Measurements from ENCODE around the gene PUM2. TPM values are rescaled to one million over a fixed set of nuclear protein-coding genes. Genes with fewer than 3 reads are reported as not detected.

PUM2 gene
- total RNA-seq, 1 experiment from 2014 or later, result 104 TPM

GRCh38 chr2:20213651-20214565 is 136.7 kb downstream of the PUM2 start:
- H3K27me3 Mint-ChIP-seq (ENCODE audit: low read depth), result no peaks in the 10 kb centered on the region
- no peaks in the 10 kb centered on the region for H3K9me3 Mint-ChIP-seq
- peaks cover 28% of the 10 kb centered on the region for H3K4me1 Mint-ChIP-seq
- peak overlapping the region; percentile 88; the same call in 1 of the 2 replicates for H3K27ac Mint-ChIP-seq
- peak; percentile 56 for TF ChIP-seq GABPB1 (CRISPR knock-in tag; IDR thresholded peaks at IDR 0.05)
- no peak for TF ChIP-seq ZNF423 (CRISPR knock-in tag; IDR thresholded peaks at IDR 0.05)
- no peak for TF ChIP-seq ZNF263 (CRISPR knock-in tag; IDR thresholded peaks at IDR 0.05; ENCODE audit: low read depth)
- DNase-seq (ENCODE audit: low spot score) (no peak), ATAC-seq (no peak)
- ChIA-PET CTCF (interaction anchor here (0.5 to 2.1 kb wide), 10 partner anchors 10 to 389 kb away, joined by 3 to 14 read pairs (median 4); partner anchors contain the start of gene SDC1), POLR2A (no interaction called here)
- no peak overlapping the region for H3K4me3 Mint-ChIP-seq
- H3K36me3 Mint-ChIP-seq, result peaks cover 3% of the 10 kb centered on the region; the same call in 1 of the 2 replicates

- Mint-ChIP-seq H3K9me3 (no peaks in the 10 kb centered on the region), H3K36me3 (no peaks in the 10 kb centered on the region), H3K27me3 (ENCODE audit: low read depth) (no peaks in the 10 kb centered on the region), H3K27ac (no peak overlapping the region), H3K4me1 (peaks cover 28% of the 10 kb centered on the region), H3K4me3 (no peak overlapping the region)
- DNase-seq (ENCODE audit: low spot score) (no peak), ATAC-seq (no peak)
- ChIA-PET POLR2A (interaction anchor here (1.0 to 1.7 kb wide), 2 partner anchors 10 to 12 kb away, joined by 3 read pairs; partner anchors contain the start of gene SDC1), CTCF (interaction anchor here (0.8 to 2.1 kb wide), 9 partner anchors 10 to 198 kb away, joined by 3 to 14 read pairs (median 4); partner anchors contain the start of gene SDC1)
- TF ChIP-seq IRF2 (CRISPR knock-in tag; IDR thresholded peaks at IDR 0.05; ENCODE audit: borderline replicate concordance, low read depth), result no peak
- no peak for TF ChIP-seq ZSCAN18 (CRISPR knock-in tag; IDR thresholded peaks at IDR 0.05)
- TF ChIP-seq ATF2 (CRISPR knock-in tag; IDR thresholded peaks at IDR 0.05; ENCODE audit: borderline replicate concordance, low read depth), result no peak
- TF ChIP-seq ZNF532 (CRISPR knock-in tag; IDR thresholded peaks at IDR 0.05; ENCODE audit: borderline replicate concordance), result no peak
- no peak for TF ChIP-seq KAT7 (CRISPR knock-in tag; IDR thresholded peaks at IDR 0.05; ENCODE audit: borderline replicate concordance)
- TF ChIP-seq ZNF281 (CRISPR knock-in tag; IDR thresholded peaks at IDR 0.05), result no peak
- TF ChIP-seq NFATC4 (CRISPR knock-in tag; IDR thresholded peaks at IDR 0.05), result no peak
- no peak for TF ChIP-seq PRDM15 (CRISPR knock-in tag; IDR thresholded peaks at IDR 0.05)
- no peak for TF ChIP-seq JAZF1 (CRISPR knock-in tag; IDR thresholded peaks at IDR 0.05)
- TF ChIP-seq ZNF219 (CRISPR knock-in tag; IDR thresholded peaks at IDR 0.05; ENCODE audit: borderline replicate concordance), result no peak
- TF ChIP-seq NR3C1 (CRISPR knock-in tag; conservative IDR thresholded peaks at IDR 0.05; ENCODE audit: low read depth), result no peak
- no peak for TF ChIP-seq PREB (CRISPR knock-in tag; IDR thresholded peaks at IDR 0.05; ENCODE audit: borderline replicate concordance)
Observed at GRCh38 chr2:20212871-20213503, 137.7 kb downstream of the PUM2 start.
